ENCODE data around the gene CDH13. TPM values are rescaled to one million over a fixed set of nuclear protein-coding genes. Genes with fewer than 3 reads are reported as not detected.

Gene CDH13
- total and polyA plus RNA-seq, 9 of the 15 experiments (the other 6 are each of a cell fraction or from before 2014, with no cell fraction given), result 0.03 TPM; not detected in 8

GRCh38 chr16:83110269-83110668 lies 483.5 kb downstream of the CDH13 start:
- no peaks in the 10 kb centered on the region for H3K4me1 ChIP-seq (replicated peaks in 1 of 2; ENCODE audit: control insufficient read depth in 2 of 2, insufficient read depth in 2 of 2, low read length in 2 of 2)
- no peak overlapping the region for H3K4me2 ChIP-seq (ENCODE audit: insufficient read depth, low read length)
- WGBS (ENCODE audit: insufficient coverage, low coverage, missing lambda C conversion rate), result under 1% methylated on average over 5 of the region's 5 CpGs
- FAIRE-seq, result no peak
- ChIA-PET CTCF (ENCODE audit: low intra/inter-chr PET ratio) (no interaction called here), POLR2A (no interaction called here)
- H3K9me3 ChIP-seq (replicated peaks; ENCODE audit: control insufficient read depth, insufficient read depth, low read depth, low read length), result no peaks in the 10 kb centered on the region
- H3K27me3 ChIP-seq (ENCODE audit: control insufficient read depth in 2 of 2, insufficient read depth in 2 of 2, low read length in 2 of 2), result no peaks in the 10 kb centered on the region
- no peaks in the 10 kb centered on the region for H3K9me1 ChIP-seq (ENCODE audit: control insufficient read depth, insufficient read depth, low read length)
- no peak overlapping the region for H3K4me3 ChIP-seq
- H3K79me2 ChIP-seq (ENCODE audit: control insufficient read depth, insufficient read depth, low read length), result no peaks in the 10 kb centered on the region
- no peak overlapping the region for H3K27ac ChIP-seq (ENCODE audit: extremely low read depth, low read depth, low read length)
- ATAC-seq, result no peak
- no peaks in the 10 kb centered on the region for H3K36me3 ChIP-seq (ENCODE audit: control insufficient read depth, insufficient read depth, low read length)
- no peak overlapping the region for H3K9ac ChIP-seq (ENCODE audit: insufficient read depth in 1 of 2, low read depth in 2 of 2, low read length in 2 of 2)
- H2AFZ ChIP-seq (ENCODE audit: low read depth, low read length), result no peak overlapping the region
- TF ChIP-seq NCOA6 (IDR thresholded peaks at IDR 0.05) (no peak), NCOR1 (IDR thresholded peaks at IDR 0.05) (no peak), ATF4 (CRISPR knock-in tag; IDR thresholded peaks at IDR 0.05) (no peak), ZNF444 (CRISPR knock-in tag; IDR thresholded peaks at IDR 0.05) (no peak), FUS (optimal IDR thresholded peaks at IDR 0.05; ENCODE audit: low read depth, low read length) (no peak), ZNF408 (CRISPR knock-in tag; IDR thresholded peaks at IDR 0.05; ENCODE audit: low read depth) (no peak), GMEB1 (CRISPR knock-in tag; IDR thresholded peaks at IDR 0.05) (no peak), ZNF76 (CRISPR knock-in tag; IDR thresholded peaks at IDR 0.05; ENCODE audit: borderline replicate concordance) (no peak), SAP30 (IDR thresholded peaks at IDR 0.05; ENCODE audit: borderline replicate concordance, insufficient read depth, low read depth, low read length, poor library complexity, severe bottlenecking) (no peak), THRB (CRISPR knock-in tag; conservative IDR thresholded peaks at IDR 0.05) (no peak), GABPA (tag; conservative IDR thresholded peaks at IDR 0.05; ENCODE audit: low read depth) (no peak)
- in situ Hi-C loops (cut with MboI), result no loop called here
- no TSS peak for BruUV-seq (replicated peaks)
- DNase-seq (ENCODE audit: extremely low read depth in 1 of 4, low spot score in 3 of 4), result no peak
- intact Hi-C loops (cut with micrococcal nuclease), result no loop called here
- no peaks in the 10 kb centered on the region for H4K20me1 ChIP-seq (replicated peaks; ENCODE audit: control insufficient read depth, insufficient read depth, low read length)

Measured in K562 (cell line).